H1 (cell line): ENCODE data around the gene ARHGEF16. TPM values are rescaled to one million over a fixed set of nuclear protein-coding genes. Genes with fewer than 3 reads are reported as not detected.

Experiments used
- CTCF ChIA-PET: fragments of 300-600 bp; sonication (Branson Sonifier 250); formaldehyde crosslinking; loops from one replicate; lab custom pipeline; 2021; ENCODE audit not compliant: partially characterized antibody; lab: Charles Lee
- POLR2A ChIA-PET: fragments of 300-600 bp; sonication (Branson Sonifier 250); formaldehyde crosslinking; loops from one replicate; lab custom pipeline; 2021; ENCODE audit warnings: inconsistent platforms; ENCODE audit not compliant: partially characterized antibody; lab: Charles Lee
- DNase-seq, 2 experiments: peaks; one replicate each; pipeline versions ENCODE4 v3.0.0 to v3.0.0-alpha.2; 2010 to 2022; ENCODE audit warnings: low spot score in 2 of 2, low read depth in 1 of 2, mixed read lengths in 1 of 2
- FAIRE-seq: peaks from 2 replicates; lab custom pipeline; 2011; peaks lifted over from hg19 to GRCh38; lab: Jason Lieb, UNC
- H2AFZ ChIP-seq: 2 replicates; pipeline ENCODE4 v1.8.1; 2012; ENCODE audit warnings: low read length, inconsistent platforms
- H2AK5ac ChIP-seq: 2 replicates; pipeline ENCODE4 v1.6.1; 2013; ENCODE audit warnings: low read depth, low read length
- H2BK120ac ChIP-seq: replicated peaks from 2 replicates; pipeline ENCODE3; 2013; ENCODE audit warnings: low read depth, low read length, inconsistent platforms
- H2BK12ac ChIP-seq: 2 replicates; pipeline ENCODE4 v1.6.1; 2013; ENCODE audit warnings: low read depth, low read length
- H2BK15ac ChIP-seq: 2 replicates; pipeline ENCODE4 v1.6.1; 2013; ENCODE audit warnings: low read length
- H2BK20ac ChIP-seq: 2 replicates; pipeline ENCODE4 v1.6.1; 2013; ENCODE audit warnings: low read length
- H2BK5ac ChIP-seq: 2 replicates; pipeline ENCODE4 v1.6.1; 2013; ENCODE audit warnings: low read depth, low read length
- H3K14ac ChIP-seq: 2 replicates; pipeline ENCODE4 v1.6.1; 2013; ENCODE audit warnings: inconsistent platforms; ENCODE audit not compliant: insufficient read length
- H3K18ac ChIP-seq: 2 replicates; pipeline ENCODE4 v1.6.1; 2013; ENCODE audit warnings: low read length; ENCODE audit errors: extremely low read depth
- H3K23ac ChIP-seq: 2 replicates; pipeline ENCODE4 v1.6.1; 2013; ENCODE audit warnings: inconsistent platforms; ENCODE audit not compliant: insufficient read length
- H3K23me2 ChIP-seq: 2 replicates; pipeline ENCODE4 v1.6.1; 2013; ENCODE audit warnings: low read depth, low read length
- H3K27ac ChIP-seq: 2 replicates; pipeline ENCODE4 v1.6.1; 2011; ENCODE audit warnings: low read depth, low read length, inconsistent platforms
- H3K27me3 ChIP-seq, 4 experiments: replicated peaks in 1 of 4; 1 replicate in 1 of 4; 2 replicates in 3 of 4; pipeline versions ENCODE4 v1.6.1 to v1.8.1; 2011 to 2013; ENCODE audit warnings: low read length in 3 of 4, mild to moderate bottlenecking in 3 of 4, inconsistent platforms in 2 of 4, mixed read lengths in 2 of 4, moderate library complexity in 1 of 4; ENCODE audit not compliant: control insufficient read depth in 3 of 4, insufficient read depth in 3 of 4; ENCODE audit errors: extremely low read depth in 1 of 4
- H3K36me3 ChIP-seq, 4 experiments: 2 replicates each; pipeline versions ENCODE4 v1.6.1 to v1.8.1; 2011 to 2013; ENCODE audit warnings: mild to moderate bottlenecking in 4 of 4, low read length in 3 of 4, moderate library complexity in 2 of 4, control low read depth in 1 of 4, inconsistent platforms in 1 of 4; ENCODE audit not compliant: insufficient read depth in 4 of 4, control insufficient read depth in 2 of 4
- H3K4ac ChIP-seq: replicated peaks from 2 replicates; pipeline ENCODE3; 2013; ENCODE audit warnings: low read length, low read depth, mixed read lengths, inconsistent platforms; ENCODE audit not compliant: insufficient read length
- H3K4me1 ChIP-seq, 4 experiments: replicated peaks in 1 of 4; 1 replicate in 1 of 4; 2 replicates in 3 of 4; pipeline versions ENCODE4 v1.6.1 to v1.8.1; 2011 to 2013; ENCODE audit warnings: low read length in 3 of 4, inconsistent platforms in 2 of 4, mixed read lengths in 1 of 4; ENCODE audit not compliant: insufficient read depth in 4 of 4, control insufficient read depth in 3 of 4
- H3K4me2 ChIP-seq, 2 experiments: 2 replicates each; pipeline versions ENCODE4 v1.6.1 to v1.8.1; 2011 to 2013; ENCODE audit warnings: low read depth in 2 of 2, low read length in 2 of 2, control low read depth in 1 of 2, inconsistent platforms in 1 of 2, mild to moderate bottlenecking in 1 of 2; ENCODE audit not compliant: insufficient read depth in 1 of 2
- H3K4me3 ChIP-seq, 4 experiments: fragments of 200-600, 300-600 bp in 1 of 4; sonication (generic), shearing (Covaris generic), sonication (Bioruptor Twin) in 1 of 4; 2 replicates each; pipeline versions ENCODE4 v1.5.1 to v1.8.1; 2011 to 2016; ENCODE audit warnings: low read length in 4 of 4, low read depth in 3 of 4, control low read depth in 2 of 4, inconsistent platforms in 2 of 4, mild to moderate bottlenecking in 2 of 4, mixed read lengths in 1 of 4, moderate library complexity in 1 of 4; ENCODE audit not compliant: insufficient read depth in 2 of 4; ENCODE audit errors: extremely low read depth in 1 of 4
- H3K56ac ChIP-seq: replicated peaks from 2 replicates; pipeline ENCODE3; 2013; ENCODE audit warnings: low read depth, mild to moderate bottlenecking, mixed read lengths, low read length, inconsistent platforms; ENCODE audit not compliant: insufficient read length
- H3K79me1 ChIP-seq: 2 replicates; pipeline ENCODE4 v1.6.1; 2013; ENCODE audit warnings: low read depth, low read length, control low read depth
- H3K79me2 ChIP-seq, 2 experiments: 2 replicates each; pipeline versions ENCODE4 v1.6.1 to v1.8.1; 2012 to 2013; ENCODE audit warnings: low read length in 2 of 2, mild to moderate bottlenecking in 2 of 2, inconsistent platforms in 1 of 2; ENCODE audit not compliant: insufficient read depth in 2 of 2, control insufficient read depth in 1 of 2
- H3K9ac ChIP-seq, 4 experiments: replicated peaks in 1 of 4; 1 replicate in 1 of 4; 2 replicates in 3 of 4; pipeline versions ENCODE4 v1.6.1 to v1.8.1; 2011 to 2013; ENCODE audit warnings: low read depth in 3 of 4, low read length in 3 of 4, control low read depth in 2 of 4, mild to moderate bottlenecking in 2 of 4, moderate library complexity in 2 of 4, inconsistent platforms in 1 of 4; ENCODE audit errors: extremely low read depth in 1 of 4
- H3K9me3 ChIP-seq, 2 experiments: 2 replicates each; pipeline versions ENCODE4 v1.6.1 to v1.8.1; 2012 to 2013; ENCODE audit warnings: mild to moderate bottlenecking in 2 of 2, moderate library complexity in 2 of 2, control low read depth in 1 of 2, inconsistent platforms in 1 of 2, low read depth in 1 of 2, low read length in 1 of 2, mixed read lengths in 1 of 2; ENCODE audit not compliant: insufficient read depth in 2 of 2
- H4K20me1 ChIP-seq, 2 experiments: replicated peaks in 1 of 2; 2 replicates each; pipeline versions ENCODE3 to v1.8.1; 2011 to 2013; ENCODE audit warnings: inconsistent platforms in 2 of 2, low read length in 2 of 2, mild to moderate bottlenecking in 1 of 2; ENCODE audit not compliant: insufficient read depth in 2 of 2, control insufficient read depth in 1 of 2
- H4K5ac ChIP-seq: 2 replicates; pipeline ENCODE4 v1.6.1; 2013; ENCODE audit warnings: low read length, low read depth, mixed read lengths, inconsistent platforms; ENCODE audit not compliant: insufficient read length
- H4K8ac ChIP-seq: 2 replicates; pipeline ENCODE4 v1.8.0; 2013; ENCODE audit warnings: mild to moderate bottlenecking, moderate library complexity, low read length, inconsistent platforms; ENCODE audit not compliant: insufficient read depth; ENCODE audit errors: extremely low read depth
- H4K91ac ChIP-seq: replicated peaks from 2 replicates; pipeline ENCODE3; 2013; ENCODE audit warnings: low read length, mixed read lengths, inconsistent platforms; ENCODE audit not compliant: insufficient read length
- BCL11A ChIP-seq, 2 experiments: IDR thresholded peaks; one replicate each; pipeline ENCODE4 v1.6.1; 2011; ENCODE audit warnings: low read depth in 2 of 2, low read length in 2 of 2, mild to moderate bottlenecking in 2 of 2
- CHD1 ChIP-seq: IDR thresholded peaks from 2 replicates; pipeline ENCODE4 v1.6.1; 2012; ENCODE audit warnings: low read depth, low read length, improper control_type of control experiment
- CTCF ChIP-seq, 3 experiments: IDR thresholded peaks; 1 replicate in 2 of 3; 2 replicates in 1 of 3; pipeline versions ENCODE4 v1.5.1 to v1.6.1; 2011; ENCODE audit warnings: low read length in 3 of 3, mild to moderate bottlenecking in 3 of 3, inconsistent platforms in 2 of 3, low read depth in 1 of 3, moderate library complexity in 1 of 3; ENCODE audit not compliant: insufficient read depth in 1 of 3; ENCODE audit errors: control extremely low read depth in 1 of 3
- KDM1A ChIP-seq: fragments of 200-600, 300-600 bp; sonication (generic); IDR thresholded peaks from 2 replicates; pipeline ENCODE4 v1.7.1; 2016; ENCODE audit warnings: mild to moderate bottlenecking, low read length, borderline replicate concordance
- POLR2AphosphoS5 ChIP-seq: IDR thresholded peaks from 2 replicates; pipeline ENCODE4 v1.6.1; 2011; ENCODE audit warnings: low read depth, low read length
- SIRT6 ChIP-seq: IDR thresholded peaks from one replicate; pipeline ENCODE4 v1.7.1; 2012; ENCODE audit warnings: low read length, inconsistent platforms
- SP2 ChIP-seq: IDR thresholded peaks from 2 replicates; pipeline ENCODE4 v1.6.1; 2012; ENCODE audit warnings: mild to moderate bottlenecking, low read length, inconsistent platforms
- YY1 ChIP-seq: IDR thresholded peaks from 2 replicates; pipeline ENCODE4 v1.6.1; 2011; ENCODE audit warnings: low read depth, mild to moderate bottlenecking, low read length
- WGBS, 2 experiments: shearing (Covaris generic) in 1 of 2; methylation state at CpG; one replicate each; pipeline versions ENCODE4 v1.1.6 to v1.1.7; 2013 to 2015; ENCODE audit warnings: low lambda C conversion rate in 2 of 2, mixed read lengths in 2 of 2, inconsistent platforms in 1 of 2, low coverage in 1 of 2, missing lambda C conversion rate in 1 of 2; ENCODE audit not compliant: insufficient replicate concordance in 2 of 2, insufficient coverage in 1 of 2, insufficient read length in 1 of 2; ENCODE audit errors: extremely low coverage in 1 of 2, missing lambda C conversion rate in 1 of 2; 5-methylcytosine and 5-hydroxymethylcytosine counted together
- polyA plus RNA-seq, 7 experiments: library from polyadenylated mRNA; depleted of rRNA in 3 of 7; stranded (reverse) in 5 of 7; unstranded in 2 of 7; fragments of >200 nt in 5 of 7; fragments of 200-250 nt in 2 of 7; gene quantifications; 1 replicate in 5 of 7; 2 replicates in 1 of 7; 4 replicates in 1 of 7; pipeline versions ENCODE4 v1.2.1 to v1.2.3, GENCODE V29; 2011 to 2013; ENCODE audit warnings: missing spikeins in 2 of 7, mixed read lengths in 2 of 7
- total RNA-seq: library from RNA; stranded (reverse); fragmentation: NEBNext Ultra II Directional; extraction: Animal tissue kit (Norgen Biotek cat#: 25700); gene quantifications from 2 replicates; pipeline ENCODE4 v1.2.1, GENCODE V29; 2021

Gene ARHGEF16
- total and polyA plus RNA-seq, 2 of the 8 experiments (the other 6 are each of a cell fraction or from before 2014, with no cell fraction given), result 18.3 to 20.7 TPM

- 87% methylated on average over 17 of the region's 17 CpGs; no CpG with 5 or more reads in 1 of the 2 experiments for WGBS, 2 experiments
- no peak overlapping the region for H4K91ac ChIP-seq
- FAIRE-seq (no peak), DNase-seq (no peak)
- H2BK12ac ChIP-seq, result no peak overlapping the region
- H3K9ac ChIP-seq, result no peak overlapping the region
- no peak overlapping the region for H4K8ac ChIP-seq
- CTCF ChIA-PET, result interaction anchor here (1.0 to 1.8 kb wide), 2 partner anchors 53 to 1110 kb away, joined by 3 read pairs; no protein-coding TSS in a partner anchor
- no peak overlapping the region for H2BK120ac ChIP-seq
- no peaks in the 10 kb centered on the region for H3K27me3 ChIP-seq
- H3K23ac ChIP-seq, result no peak overlapping the region
- no peak overlapping the region; the same call in 1 of the 2 replicates for H3K18ac ChIP-seq
- H3K79me2 ChIP-seq, result no peaks in the 10 kb centered on the region
- no peak overlapping the region for H3K4me3 ChIP-seq
- POLR2A ChIA-PET, result no interaction called here
- H3K23me2 ChIP-seq, result peaks cover 4% of the 10 kb centered on the region; the same call in 1 of the 2 replicates
- H2BK5ac ChIP-seq, result no peak overlapping the region
- H4K20me1 ChIP-seq, result peaks cover 0 to 14% of the 10 kb centered on the region in 2 experiments
- H2AK5ac ChIP-seq, result no peak overlapping the region
- H2BK15ac ChIP-seq, result no peak overlapping the region
- peaks cover 0 to 9% (median 6%) of the 10 kb centered on the region in 4 experiments; a peak in 6 of 7 replicates for H3K4me1 ChIP-seq
- H4K5ac ChIP-seq, result no peak overlapping the region
- no peak overlapping the region for H3K4ac ChIP-seq
- H3K9me3 ChIP-seq, result no peaks in the 10 kb centered on the region
- H3K36me3 ChIP-seq, result peaks cover 0 to 4% (median 0%) of the 10 kb centered on the region in 4 experiments; a peak in 1 of 8 replicates
- no peak overlapping the region for H3K27ac ChIP-seq
- H3K79me1 ChIP-seq, result peaks cover 5% of the 10 kb centered on the region; the same call in 1 of the 2 replicates
- TF ChIP-seq BCL11A (IDR thresholded peaks at IDR 0.05; ENCODE audit: low read depth in 2 of 2, low read length in 2 of 2), result no peak
- TF ChIP-seq POLR2AphosphoS5, result no peak
- TF ChIP-seq CHD1, result no peak
- no peak for TF ChIP-seq CTCF (IDR thresholded peaks at IDR 0.05; ENCODE audit: control extremely low read depth in 1 of 3, insufficient read depth in 1 of 3, low read depth in 1 of 3, low read length in 3 of 3)
- no peak for TF ChIP-seq KDM1A
- TF ChIP-seq SIRT6, result no peak
- no peak for TF ChIP-seq YY1
- TF ChIP-seq SP2, result no peak
- H3K4me2 ChIP-seq, result no peak overlapping the region
- H3K14ac ChIP-seq, result no peak overlapping the region
- no peak overlapping the region for H3K56ac ChIP-seq
- no peak overlapping the region for H2AFZ ChIP-seq
- H2BK20ac ChIP-seq, result no peak overlapping the region
Observed at GRCh38 chr1:3465935-3466321, 11.5 kb downstream of the ARHGEF16 start.
